NCI-H2171 (cell line): ENCODE measurements around the gene PRSS48.
"Not testable (repeated sequence)": the region's sequence is repeated elsewhere in the genome, so short reads cannot be mapped to it uniquely, and the experiment has no call there.

Experiments used
- DNase-seq: peaks from one replicate; lab custom pipeline; 2025; lab: John Stamatoyannopoulos, UW

PRSS48 gene

DNA sequence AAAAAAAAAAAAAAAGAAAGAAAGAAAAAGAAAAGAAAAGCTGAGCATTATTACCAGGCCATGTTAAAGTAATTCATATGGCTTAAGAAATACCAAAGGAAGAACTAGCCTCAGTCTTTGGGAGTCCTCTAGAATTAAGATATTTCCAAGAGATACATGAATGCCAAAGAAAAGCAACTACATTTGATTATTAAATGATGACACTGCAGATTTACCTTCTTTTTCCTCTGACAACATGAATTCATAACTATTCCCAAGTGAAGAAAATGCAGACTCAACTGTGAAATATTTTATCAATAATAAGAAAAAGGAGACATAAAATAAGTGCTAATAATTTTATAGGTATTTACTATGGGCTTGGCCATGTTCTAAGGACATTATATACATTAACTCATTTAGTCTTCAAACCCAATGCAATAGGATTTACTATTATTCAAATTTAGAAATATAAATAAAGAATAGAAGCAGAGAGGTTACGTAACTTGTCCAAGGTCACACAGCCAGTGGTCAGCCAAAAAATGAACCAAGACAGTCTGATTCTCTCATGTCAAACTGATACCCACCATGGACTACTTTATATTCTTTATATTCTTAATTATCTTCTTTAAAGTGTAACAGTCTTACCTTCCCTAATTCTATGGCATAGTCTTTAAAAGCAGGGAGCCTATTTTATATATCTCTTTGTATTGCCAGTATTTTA lies 41.5 kb downstream of the PRSS48 start:
- no peak for DNase-seq

GRCh38 chr4:151319490-151319889 lies 42.5 kb downstream of the PRSS48 start:
- DNase-seq = no peak

DNA sequence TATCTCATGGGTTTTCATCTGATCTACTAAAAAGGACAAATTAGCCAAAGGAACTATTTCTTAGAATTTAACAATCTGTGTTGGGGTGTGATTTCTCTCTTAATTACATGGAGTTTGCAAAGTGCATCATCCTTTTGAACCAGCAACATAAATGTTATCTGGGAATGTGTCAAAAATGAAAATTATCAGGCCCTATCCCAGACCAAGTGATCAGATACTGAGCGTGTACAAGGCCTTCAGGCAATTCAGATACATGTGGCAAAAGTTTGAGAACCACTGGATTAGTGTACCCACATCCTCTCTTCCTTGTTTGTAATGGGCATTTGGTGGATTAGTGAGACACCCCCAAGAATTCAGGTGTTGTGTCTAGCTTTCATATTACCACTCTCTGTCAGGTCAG lies 44.6 kb downstream of the PRSS48 start:
- no peak for DNase-seq

DNA sequence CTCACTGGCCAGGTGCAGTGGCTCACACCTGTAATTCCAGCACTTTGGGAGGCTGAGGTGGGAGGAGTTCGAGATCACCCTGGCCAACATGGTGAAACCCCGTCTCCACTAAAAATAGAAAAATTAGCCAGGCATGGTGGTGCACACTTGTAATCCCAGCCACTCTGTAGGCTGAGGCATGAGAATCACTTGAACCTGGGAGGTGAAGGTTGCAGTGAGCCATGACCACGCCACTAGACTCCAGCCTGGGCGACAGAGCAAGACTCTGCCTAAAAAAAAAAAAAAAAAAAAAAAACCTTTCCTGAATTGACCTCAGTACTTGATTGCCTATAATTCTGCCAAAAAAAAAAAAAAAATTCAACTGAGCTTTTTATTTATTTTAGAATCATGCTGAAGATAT lies 45.2 kb downstream of the PRSS48 start:
- DNase-seq = not testable (repeated sequence)

- no peak for DNase-seq
Observed at GRCh38 chr4:151322570-151322969, 45.6 kb downstream of the PRSS48 start.

- no peak for DNase-seq
Observed at GRCh38 chr4:151323667-151324066, 46.7 kb downstream of the PRSS48 start.

- DNase-seq = no peak
Observed at GRCh38 chr4:151324124-151324751, 47.3 kb downstream of the PRSS48 start.

GRCh38 chr4:151324752-151325110 lies 47.8 kb downstream of the PRSS48 start:
- no peak for DNase-seq

GRCh38 chr4:151325111-151325948 lies 48.4 kb downstream of the PRSS48 start, which contains the start of gene SH3D19:
Gene SH3D19 (minus strand): TSS chr4:151325605. CDS start chr4:151325352, 253 bp downstream.
- DNase-seq = no peak

GRCh38 chr4:151325949-151326246 lies 48.9 kb downstream of the PRSS48 start:
- no peak for DNase-seq

- DNase-seq = no peak
Observed at GRCh38 chr4:151329217-151330007, 52.5 kb downstream of the PRSS48 start.

DNA sequence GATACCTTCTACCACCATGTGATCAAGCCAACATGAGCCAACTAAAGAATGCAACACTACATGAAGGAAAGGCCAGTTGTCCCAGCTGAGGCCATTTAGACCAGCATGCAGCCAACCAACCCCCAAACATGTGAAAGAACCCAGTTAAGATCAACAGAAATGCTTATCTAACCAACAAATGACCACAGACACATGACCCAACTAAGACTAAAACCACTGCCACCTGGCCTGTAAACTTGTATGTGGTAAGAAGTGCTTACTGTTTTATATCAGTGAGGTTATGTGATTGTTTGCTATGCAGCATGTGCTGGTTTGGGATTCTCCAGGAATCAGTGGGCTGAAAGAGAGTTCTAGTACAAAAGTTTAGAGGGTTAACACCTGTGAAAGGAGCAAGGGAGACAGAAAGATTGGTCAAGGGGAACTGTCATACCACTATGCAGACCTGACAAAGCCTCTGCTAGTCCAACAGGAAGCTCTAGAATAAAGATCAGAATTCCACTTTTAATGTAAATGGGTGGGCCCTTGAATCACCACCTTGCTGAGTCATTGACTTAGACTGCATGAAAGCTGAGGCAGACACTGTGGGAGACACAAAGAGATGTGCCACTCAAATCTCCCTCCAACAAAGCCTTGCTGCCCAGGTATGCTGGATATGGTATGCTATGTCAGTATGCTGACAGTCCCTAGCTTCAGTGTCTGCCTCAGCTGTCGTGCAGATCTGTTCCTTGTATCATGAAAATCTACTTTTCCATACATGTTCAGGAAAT lies 54.5 kb downstream of the PRSS48 start:
- DNase-seq = no peak

GRCh38 chr4:151339467-151339866 lies 62.5 kb downstream of the PRSS48 start:
- no peak for DNase-seq

DNA sequence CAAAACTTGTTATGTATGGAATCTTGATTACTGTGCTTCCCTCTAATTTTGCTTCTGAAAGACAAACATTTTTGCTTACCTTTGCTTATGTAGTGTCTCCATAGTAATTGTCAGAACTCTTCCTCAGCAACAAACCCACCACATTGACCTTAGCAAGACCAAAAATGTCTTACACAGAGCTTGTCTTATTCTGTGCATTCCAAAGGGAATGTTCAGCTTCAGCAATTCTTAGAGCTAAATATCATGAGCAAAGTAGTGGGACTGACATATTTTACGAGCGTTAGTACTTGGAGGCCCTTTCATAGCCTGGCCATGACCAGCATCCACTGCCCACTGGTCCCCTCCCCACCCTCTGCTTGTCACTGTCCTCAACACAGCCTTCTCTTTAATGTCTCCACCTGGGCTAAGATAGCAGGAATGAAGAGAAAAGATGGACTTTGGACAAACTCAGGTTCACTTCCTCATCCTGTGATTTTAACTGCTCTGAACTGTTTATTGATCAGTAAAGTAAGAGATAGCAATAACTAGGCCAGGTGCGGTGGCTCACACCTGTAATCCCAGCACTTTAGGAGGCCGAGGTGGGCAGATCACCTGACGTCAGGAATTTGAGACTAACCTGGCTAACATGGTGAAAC lies 63.9 kb downstream of the PRSS48 start:
- no peak for DNase-seq
